Activated CD4-positive, alpha-beta T cell treated with anti-CD3 and anti-CD28 coated beads, Interleukin-2, amount 50 U/mL, for 1 hour (primary cell): ENCODE measurements around the gene ZAP70.

Experiments used
- DNase-seq: peaks from one replicate; pipeline ENCODE4 v3.0.0-alpha.2; 2020

Gene ZAP70

DNA sequence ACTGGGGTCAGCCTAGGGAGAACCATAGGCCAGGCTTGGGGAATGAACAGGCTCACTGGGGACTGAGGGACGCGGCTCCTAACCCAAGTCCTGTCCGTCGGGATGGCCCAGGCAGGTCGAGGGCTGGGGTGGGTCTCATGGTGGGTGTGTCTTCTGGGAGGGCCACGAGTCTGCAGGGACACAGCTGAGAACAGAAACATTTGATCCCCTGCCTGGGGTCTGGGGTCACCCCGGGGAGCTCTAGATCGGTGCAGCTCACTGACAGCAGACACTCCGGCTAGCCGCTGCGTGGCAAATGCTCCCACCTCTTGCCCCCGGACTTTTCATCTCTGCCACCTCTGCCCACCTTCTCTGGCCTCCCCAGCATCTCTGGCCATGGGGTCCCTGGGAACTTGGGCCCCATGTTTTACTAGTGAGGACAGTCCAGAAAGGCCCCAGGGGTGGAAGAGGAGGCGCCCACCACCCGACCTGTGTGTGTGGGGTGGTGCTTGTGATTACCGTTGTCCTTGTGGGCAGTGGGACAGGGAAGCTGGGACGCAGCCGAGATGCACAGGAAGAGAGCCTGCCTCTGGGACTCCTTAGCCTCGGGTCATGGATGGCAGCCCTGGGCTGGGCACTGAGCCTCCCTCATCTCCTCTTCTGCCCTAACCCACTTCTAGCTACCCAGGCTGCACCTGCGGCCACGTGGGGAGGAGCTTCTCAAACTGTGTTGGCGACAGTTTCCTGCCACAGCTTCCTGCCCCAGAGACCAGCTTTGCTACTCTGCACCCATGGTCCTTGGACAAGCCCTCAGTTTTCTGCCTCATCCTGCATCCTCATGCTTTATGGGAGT is 4.9 kb downstream of the ZAP70 start:
- DNase-seq = peak; percentile 70

DNA sequence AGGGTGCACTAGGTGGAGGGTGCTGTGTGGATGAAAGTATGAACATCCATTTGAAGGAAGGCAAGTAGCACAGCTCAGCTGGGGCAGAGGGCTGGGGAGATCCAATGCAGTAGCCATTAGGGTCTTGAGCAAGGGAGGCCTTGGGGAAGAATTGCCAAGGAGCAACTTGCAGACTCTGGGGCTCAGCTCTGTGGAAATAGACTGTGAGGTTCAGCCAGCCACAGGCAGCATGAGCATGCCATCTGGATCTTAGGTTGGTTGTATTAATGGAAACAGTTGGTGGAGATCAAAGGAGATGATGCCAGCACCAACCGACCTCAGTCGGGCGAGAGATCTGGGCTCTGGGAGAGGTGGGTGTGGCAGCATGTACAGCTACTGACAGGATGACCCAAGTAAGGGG is 5.6 kb downstream of the ZAP70 start:
- DNase-seq = peak; percentile 47

DNA sequence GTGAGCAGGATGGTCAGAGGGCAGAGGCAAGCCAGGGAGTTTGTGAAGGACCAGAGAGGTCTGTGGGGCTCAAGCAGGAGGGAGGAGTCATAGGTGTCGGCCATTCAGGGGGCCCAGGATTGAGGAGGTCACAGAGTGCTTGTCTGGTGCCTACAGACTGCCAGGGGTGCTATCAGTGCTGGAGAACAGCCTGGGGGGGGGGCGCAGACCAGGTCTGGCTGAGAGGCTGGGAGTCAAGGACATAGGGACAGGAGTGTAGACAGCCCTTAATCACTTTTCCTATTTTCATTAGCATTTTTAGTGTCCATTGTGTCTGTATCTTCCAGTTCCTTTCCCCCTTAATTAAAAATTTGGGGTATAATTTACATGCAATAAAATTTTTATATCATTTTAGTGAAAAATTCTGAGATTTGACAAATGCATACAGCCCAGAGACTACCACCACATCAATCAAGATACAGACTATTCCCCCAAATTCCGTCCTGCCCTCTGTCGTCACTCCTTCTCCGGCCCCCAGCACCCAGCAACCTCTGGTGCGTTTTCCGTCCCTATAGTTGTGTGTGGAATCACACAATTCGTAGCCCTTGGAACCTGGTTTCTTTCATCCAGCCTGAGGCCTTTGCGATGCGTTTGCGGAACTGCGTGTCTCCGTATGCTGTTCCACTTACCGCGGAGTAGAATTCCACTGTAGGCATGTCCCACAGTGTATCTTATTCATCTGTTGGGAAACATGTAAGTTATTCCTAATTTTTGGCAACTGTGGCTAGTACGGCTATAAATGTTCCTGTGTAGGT is 6.2 kb downstream of the ZAP70 start:
- DNase-seq = no peak

DNA sequence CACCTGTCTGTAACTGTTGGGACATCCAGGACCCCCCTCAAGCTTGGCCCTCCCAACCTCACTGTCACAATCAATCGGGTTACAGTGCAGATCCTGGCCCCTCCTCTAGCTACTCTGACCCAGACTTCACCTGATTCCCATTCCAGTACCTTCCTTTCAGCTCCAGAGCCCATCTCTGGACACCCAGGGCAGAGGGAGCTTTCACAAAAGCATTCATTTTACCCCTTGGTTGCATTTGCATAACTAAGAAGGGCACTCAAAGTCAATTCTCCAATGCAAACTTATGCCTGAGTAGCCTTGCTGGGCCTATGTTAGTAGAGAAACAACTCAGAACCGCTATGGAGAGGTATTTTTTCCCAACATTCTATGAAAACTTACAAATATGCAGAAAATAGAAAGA is 7.4 kb downstream of the ZAP70 start:
- DNase-seq = no peak

DNA sequence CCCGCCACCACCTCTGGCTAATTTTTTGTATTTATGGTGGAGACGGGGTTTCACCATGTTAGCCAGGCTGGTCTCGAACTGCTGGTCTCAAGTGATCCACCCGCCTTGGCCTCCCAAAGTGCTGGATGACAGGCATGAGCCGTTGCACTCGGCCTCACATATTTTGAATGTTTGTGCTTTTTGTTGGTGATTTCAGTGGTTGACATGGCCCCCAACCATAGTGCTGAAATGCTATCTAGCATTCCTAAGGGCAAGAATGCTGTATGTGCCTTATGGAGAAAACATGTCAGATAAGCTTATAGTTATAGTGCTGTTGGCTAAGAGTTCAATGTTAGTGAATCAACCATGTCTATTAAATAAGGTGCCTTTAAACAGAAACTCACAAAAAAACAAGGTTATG is 8.9 kb downstream of the ZAP70 start:
- no peak for DNase-seq

DNA sequence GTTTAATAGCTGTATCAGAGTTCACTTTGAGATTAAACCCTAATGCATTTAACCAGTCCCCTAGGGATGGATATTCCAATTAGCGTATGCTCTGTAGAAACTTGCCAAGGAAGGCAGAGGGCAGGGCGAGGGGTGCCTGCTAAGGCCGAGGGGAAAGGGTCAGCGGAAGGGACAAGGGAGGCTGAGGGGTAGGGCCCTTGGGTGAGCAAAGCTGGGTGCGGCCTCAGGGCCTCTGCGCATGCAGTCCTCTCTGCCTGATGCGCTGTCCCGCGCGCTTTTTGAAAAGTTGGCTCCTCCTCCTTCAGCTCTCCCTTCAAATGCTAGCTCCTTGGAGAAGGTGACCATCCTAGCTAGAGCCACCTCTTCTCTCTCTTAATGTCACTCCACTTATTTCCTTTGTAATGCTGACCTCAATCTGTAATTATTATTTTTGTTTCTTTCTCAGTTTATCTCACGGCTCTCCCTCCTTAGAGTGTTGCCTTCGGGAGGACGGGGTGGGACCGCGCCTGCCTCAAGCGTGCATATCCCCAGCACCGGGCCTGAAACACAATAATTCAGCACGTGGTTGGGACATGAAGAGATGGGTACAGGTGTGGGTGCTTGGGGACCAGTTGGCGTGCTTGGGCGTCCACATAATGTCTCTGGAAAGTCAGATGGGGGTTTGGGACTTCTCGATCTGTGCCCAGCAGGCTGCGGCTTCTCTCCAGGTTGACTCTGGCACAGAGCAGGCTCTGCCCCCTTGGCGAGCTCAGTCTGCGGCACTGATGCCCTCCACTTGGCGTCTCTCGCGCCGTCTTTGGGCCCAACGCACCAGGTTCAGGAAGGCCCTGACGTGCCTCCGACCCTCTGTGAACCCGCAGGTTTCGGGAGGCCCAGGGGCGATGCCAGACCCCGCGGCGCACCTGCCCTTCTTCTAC is 10.0 kb downstream of the ZAP70 start:
- DNase-seq = no peak

DNA sequence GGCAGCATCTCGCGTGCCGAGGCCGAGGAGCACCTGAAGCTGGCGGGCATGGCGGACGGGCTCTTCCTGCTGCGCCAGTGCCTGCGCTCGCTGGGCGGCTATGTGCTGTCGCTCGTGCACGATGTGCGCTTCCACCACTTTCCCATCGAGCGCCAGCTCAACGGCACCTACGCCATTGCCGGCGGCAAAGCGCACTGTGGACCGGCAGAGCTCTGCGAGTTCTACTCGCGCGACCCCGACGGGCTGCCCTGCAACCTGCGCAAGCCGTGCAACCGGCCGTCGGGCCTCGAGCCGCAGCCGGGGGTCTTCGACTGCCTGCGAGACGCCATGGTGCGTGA is 10.7 kb downstream of the ZAP70 start:
- DNase-seq = no peak

DNA sequence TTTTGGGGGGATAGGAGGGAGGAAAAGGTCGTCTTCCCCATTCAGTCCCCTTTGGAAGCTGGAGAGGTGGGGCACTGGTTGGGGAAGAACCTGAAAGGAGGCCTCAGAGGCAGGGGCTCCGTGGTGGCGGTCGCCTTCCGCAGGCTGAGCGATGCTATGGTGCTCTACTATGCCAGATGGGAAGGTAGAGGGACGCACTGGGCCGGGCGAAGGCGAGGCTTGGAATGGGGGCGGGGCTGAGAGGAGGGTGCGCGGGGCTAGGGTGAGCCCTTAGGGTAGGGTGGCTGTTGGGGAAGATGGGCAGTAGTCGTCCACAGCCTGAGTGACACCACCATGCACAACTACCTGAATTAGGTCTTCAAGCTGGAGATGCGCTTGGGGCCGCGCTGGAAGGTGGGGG is 11.1 kb downstream of the ZAP70 start:
- DNase-seq = no peak

DNA sequence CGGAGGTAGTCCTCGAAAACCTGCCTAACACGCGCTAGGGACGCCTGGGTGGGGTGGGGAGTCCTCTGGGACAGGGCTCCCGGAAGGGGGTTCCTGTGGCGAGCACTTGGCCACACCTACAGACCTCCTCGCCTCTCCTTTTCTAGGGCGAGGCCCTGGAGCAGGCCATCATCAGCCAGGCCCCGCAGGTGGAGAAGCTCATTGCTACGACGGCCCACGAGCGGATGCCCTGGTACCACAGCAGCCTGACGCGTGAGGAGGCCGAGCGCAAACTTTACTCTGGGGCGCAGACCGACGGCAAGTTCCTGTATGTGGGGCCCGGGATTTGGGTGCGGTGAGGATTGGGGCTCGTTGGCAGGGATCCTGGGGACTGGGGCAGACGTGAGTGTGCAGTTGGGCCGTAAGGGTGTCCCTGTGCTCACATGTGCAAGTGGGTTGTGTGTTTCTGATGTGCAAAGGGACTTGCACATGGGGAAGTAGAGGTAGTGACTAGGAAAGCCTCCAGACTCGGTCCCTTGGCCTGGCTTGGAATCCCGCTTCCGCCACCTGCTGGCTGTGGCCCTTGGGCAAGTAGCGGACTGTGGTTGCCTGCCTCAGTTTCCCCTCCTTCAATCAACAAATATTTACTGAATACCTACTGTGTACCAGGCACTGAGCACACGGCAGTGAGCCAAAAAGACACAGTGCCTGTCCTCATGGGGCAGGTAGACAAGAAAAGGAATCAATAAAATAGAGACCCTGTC is 11.7 kb downstream of the ZAP70 start:
- DNase-seq = no peak

DNA sequence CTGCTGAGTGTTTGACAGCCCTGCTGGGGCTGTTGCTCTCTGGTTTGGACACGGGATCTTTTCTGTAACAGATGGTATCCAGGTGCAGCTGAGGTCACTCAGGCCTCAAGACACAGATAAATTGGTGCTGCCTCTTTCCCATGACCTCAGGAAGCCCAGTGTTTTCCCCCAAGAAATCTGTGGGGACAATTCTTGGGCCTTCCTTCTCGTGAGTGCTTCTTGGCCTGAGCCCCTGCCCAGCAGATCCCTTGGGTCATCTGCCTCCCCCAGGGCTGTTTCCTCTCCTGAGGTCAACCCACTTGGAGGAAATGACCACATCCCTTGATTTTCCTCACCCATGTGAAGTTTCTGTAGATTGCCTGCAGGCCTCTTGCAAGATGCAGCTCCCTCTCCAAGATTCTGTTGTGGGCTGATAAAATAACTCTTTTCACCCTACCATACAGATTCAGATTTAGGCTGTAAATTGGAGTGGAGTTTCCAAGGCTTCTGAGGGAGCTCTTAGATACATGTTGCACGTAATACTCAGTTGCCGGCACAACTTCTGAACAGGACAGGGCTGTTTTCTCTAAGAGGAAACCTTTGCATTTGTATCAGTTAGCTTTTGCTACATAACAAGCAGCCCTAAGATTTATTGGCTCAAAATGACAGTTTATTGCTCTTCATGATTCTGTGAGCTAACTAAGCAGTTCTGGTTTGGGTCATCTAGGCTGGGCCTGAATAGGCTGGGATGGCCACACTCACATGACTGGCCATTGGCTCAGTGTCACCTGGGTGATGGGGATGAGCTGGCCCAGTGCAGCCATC is 13.1 kb downstream of the ZAP70 start:
- no peak for DNase-seq

DNA sequence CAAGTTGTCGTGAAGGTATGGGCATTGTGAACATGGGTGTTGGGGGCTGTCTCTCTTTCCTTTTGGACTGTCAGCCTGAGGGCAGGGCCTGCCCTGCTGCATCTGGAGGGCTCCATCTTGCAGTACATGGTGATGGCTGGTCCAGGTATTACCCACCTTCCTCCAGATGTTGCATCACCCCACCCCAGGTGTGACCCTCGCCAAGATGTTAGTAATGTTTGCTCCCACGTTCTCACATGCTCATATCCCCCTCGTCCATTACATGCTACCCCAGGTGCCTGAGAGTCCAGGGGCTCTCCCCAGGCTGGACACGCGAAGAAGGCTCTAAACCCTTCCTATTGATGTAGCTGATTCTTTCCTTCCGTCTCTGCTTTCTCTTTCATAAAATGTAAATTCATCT is 13.9 kb downstream of the ZAP70 start:
- no peak for DNase-seq

DNA sequence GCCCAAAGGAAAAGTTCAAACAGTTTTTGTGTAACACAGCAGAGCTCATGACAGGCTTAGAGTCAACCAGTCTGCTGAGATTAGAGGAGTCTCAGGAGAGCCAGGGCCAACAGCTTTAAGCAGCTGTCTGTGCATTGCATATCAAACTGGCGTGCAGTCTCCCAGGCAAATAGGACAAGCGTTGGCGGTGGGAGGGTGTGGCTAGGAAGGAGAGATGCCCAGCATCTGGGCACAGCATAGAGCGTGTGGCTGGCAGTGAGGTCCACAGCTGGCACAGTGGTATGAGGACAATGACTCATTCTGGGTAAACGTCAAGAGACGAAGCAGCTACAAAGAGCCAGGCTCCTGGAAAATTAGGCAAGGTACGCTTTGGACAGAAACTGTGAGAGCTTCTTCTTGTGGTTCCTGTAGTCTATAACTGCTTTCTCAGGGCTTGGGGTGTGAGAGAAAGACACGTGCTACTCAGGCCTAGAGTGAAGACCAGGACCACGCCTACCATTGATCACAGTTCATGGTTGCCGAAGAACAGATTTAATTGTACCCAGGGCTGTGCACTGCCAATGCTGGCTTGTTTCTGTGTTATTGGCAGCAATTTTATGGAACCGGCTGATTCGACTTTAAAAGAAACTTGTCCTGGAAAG is 14.8 kb downstream of the ZAP70 start:
- DNase-seq = peak; percentile 37

DNA sequence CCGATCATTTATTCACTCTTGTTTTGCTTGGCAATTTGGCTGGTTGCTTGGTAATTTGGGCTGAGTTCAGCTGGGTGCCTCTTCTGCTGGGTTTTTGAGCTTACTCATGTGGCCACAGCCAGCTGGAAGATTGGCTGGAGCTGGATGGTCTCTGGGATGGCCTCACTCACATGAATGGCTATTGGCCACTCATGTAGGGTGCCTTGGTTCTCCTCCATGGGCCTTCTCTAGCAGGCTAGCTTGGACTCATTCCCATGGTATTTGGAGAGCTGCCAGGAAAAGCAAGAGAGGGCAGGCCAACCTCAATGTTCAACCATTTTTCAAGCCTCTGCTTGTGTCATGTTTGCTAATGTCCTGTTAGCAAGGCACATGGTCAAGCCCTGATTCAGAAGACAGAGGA is 16.9 kb downstream of the ZAP70 start:
- no peak for DNase-seq

DNA sequence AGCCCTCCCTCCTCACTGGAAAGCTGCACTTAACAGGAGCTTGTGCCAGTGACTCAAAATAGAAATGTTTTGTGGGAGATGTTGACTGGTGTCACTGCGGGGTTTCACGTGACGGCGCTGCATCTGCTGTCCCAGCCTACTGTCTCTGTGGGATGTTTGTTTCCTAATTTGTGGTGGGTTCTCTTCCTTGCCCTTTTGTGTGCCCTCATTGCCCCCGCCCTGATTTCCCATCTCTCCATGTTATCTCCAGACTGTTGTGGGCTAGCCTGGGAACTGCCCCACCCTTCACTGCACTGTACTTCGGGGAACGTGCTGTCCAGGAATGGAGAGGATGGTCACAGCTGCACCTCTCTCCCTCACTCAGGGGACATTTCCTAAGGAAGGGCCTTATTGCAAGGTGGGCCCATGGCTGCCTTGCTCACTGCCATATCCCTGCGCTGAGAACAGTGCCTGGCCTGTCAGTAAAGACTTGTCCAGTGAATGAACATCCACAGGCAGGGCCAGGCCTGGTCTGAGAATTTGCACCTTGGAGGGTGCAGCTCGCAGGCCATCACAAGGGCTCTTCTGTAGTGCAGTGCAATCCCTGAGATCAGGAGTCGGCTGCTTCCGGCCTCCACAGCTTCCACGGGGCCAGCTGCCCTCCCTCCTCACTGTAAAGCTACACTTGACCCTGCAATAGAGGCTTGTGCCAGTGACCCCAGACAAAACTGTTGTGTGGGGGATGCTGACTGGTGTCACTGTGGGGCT is 18.1 kb downstream of the ZAP70 start:
- DNase-seq = no peak

DNA sequence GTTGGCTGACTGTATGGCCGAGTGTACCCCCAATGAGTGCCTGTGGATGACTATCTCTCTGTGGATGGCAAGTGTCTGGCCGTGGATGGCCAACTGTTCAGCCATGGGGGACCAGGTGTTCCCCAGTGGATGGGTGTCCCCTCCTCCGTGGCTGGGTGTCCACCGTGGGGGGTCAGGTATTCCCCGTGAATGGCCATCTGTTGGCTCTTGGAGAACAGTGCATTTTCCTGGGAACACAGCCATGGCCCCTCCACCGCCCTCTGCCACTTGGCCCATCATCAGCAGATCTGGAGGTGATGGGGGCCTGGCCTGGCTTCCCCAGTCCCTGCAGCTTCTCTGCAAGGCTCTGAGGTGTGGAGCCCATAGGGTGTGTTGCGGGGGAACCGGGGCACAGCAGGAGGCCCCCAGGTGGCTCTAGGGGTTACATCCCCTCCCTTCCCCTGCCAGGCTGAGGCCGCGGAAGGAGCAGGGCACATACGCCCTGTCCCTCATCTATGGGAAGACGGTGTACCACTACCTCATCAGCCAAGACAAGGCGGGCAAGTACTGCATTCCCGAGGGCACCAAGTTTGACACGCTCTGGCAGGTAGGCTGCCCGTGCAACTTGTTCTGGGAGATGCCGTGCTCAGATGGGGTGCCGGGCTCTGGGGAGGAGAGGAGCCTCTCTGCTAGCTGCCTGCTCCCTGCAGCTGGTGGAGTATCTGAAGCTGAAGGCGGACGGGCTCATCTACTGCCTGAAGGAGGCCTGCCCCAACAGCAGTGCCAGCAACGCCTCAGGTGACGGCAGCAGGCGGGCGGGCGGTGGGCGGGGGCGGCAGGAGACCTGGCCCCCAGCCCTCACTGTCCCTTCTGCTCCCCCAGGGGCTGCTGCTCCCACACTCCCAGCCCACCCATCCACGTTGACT is 19.3 kb downstream of the ZAP70 start:
- no peak for DNase-seq

DNA sequence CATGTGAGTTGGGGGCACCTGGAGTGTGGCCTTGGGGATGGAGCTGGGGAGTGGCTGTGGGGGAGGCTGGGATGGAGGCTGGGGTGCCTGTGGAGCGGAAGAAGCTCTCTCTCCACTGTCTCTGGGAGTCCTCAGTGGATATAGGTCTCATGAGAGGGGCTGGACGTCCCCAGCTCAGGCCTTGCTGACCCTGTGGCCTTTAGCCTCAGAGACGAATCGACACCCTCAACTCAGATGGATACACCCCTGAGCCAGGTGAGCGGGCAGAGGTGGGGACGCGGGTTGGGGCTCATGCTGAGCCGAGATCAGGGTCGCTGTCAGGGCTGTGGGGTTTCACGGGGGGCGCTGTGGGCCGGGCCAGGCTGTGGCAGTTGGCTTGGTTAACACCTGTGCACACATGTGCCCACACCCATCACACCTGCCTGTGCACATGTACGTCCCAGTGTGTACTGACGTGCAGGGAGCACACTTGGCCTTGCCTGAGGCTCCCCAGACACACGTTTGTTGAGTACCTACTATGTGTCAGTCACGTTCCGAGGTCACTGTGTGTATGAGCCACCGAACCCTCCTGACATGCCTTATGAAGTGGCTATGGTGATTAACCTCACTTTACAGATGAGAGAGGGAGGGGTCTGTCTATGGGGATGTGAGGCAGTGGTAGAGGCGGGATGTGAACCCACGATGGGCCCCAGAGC is 20.1 kb downstream of the ZAP70 start:
- no peak for DNase-seq

DNA sequence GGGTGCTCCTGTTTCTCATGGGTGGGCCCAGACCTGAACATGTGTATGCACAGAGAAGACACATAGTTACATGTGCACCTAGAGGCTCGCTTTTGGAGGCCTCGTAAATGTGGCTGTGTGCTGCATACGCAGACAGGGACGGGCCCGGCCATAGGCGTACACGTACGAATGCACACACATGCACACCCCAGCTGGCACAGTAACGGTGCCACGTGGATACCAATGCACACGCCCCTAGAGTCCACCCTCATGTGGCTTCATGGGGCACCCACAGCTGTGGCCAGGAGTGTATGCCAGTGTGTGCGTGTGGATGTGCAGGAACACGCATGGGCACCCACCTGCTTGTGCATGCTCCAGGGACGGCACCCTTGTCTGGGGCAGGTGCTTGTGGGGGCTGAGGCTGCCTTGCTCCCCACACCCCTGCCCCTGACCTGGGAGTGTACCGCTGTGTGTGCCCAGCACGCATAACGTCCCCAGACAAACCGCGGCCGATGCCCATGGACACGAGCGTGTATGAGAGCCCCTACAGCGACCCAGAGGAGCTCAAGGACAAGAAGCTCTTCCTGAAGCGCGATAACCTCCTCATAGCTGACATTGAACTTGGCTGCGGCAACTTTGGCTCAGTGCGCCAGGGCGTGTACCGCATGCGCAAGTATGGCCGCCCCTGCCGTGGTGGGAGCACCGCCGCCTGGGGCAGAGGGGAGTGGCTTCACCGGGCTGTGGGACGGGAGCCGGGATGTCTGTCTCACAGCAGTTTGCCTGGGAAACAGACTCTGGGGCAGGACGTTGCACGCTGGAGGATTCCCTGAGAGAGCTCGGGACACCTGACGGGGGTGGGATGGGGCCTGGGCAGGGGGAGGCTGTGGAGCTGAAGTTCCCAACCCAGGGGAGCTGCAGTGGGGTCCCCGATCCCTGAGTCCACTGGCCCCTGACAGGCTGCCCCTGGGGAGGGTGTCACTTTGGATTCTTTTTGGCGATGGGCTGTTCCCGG is 21.0 kb downstream of the ZAP70 start:
- DNase-seq = no peak
